Measurements from ENCODE around the gene MDFIC.

Gene MDFIC

DNA sequence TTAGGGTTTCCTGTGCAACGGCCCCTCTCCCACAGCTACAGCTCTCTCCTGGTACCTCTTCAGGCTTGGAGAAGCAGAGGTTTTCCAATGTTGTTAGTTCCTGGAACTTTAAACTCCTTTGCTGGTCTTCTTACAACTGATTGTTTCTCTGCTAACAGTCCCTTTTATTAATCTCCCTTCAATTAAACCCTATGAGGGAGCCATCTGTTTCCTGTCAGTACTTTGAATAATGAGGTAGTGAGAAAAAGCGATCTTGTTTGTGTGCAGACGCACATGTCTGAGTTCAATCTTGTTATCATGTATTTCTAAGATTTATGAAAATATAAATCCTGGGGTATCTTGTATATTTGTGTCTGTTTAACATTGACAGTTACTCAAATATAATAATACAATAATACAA is 102.4 kb downstream of the MDFIC start:
- Histone ChIP-seq H3K9me3 (ENCODE audit: control insufficient read depth in 2 of 2, low read length in 2 of 2) (no peaks in the 10 kb centered on the region), H3K27me3 (ENCODE audit: control insufficient read depth in 2 of 2, insufficient read depth in 2 of 2, low read length in 2 of 2) (no peaks in the 10 kb centered on the region), H3K27ac (ENCODE audit: low read depth in 2 of 2, low read length in 2 of 2) (no peak overlapping the region), H3K4me1 (ENCODE audit: control insufficient read depth in 2 of 2, insufficient read depth in 2 of 2, low read length in 2 of 2) (no peaks in the 10 kb centered on the region), H3K36me3 (ENCODE audit: control insufficient read depth in 2 of 2, insufficient read depth in 2 of 2, low read length in 2 of 2) (no peaks in the 10 kb centered on the region), H3K9ac (ENCODE audit: low read depth in 1 of 2, low read length in 2 of 2) (no peak overlapping the region), H3K4me3 (ENCODE audit: low read length in 2 of 2) (no peak overlapping the region)

GRCh38 chr7:115032715-115033703 is 111.1 kb downstream of the MDFIC start:
- Histone ChIP-seq H3K4me1 (ENCODE audit: control insufficient read depth in 2 of 2, insufficient read depth in 2 of 2, low read length in 2 of 2) (no peaks in the 10 kb centered on the region), H3K36me3 (ENCODE audit: control insufficient read depth in 2 of 2, insufficient read depth in 2 of 2, low read length in 2 of 2) (no peaks in the 10 kb centered on the region), H3K9me3 (ENCODE audit: control insufficient read depth in 2 of 2, low read length in 2 of 2) (no peaks in the 10 kb centered on the region), H3K27me3 (ENCODE audit: control insufficient read depth in 2 of 2, insufficient read depth in 2 of 2, low read length in 2 of 2) (no peaks in the 10 kb centered on the region), H3K27ac (ENCODE audit: low read depth in 2 of 2, low read length in 2 of 2) (no peak overlapping the region), H3K9ac (ENCODE audit: low read depth in 1 of 2, low read length in 2 of 2) (no peak overlapping the region), H3K4me3 (ENCODE audit: low read length in 2 of 2) (no peak overlapping the region)

- no peaks in the 10 kb centered on the region for H3K4me1 ChIP-seq (ENCODE audit: control insufficient read depth in 2 of 2, insufficient read depth in 2 of 2, low read length in 2 of 2)
- H3K9me3 ChIP-seq (ENCODE audit: control insufficient read depth in 2 of 2, low read length in 2 of 2) = no peaks in the 10 kb centered on the region
- H3K9ac ChIP-seq (ENCODE audit: low read depth in 1 of 2, low read length in 2 of 2) = no peak overlapping the region
- H3K36me3 ChIP-seq (ENCODE audit: control insufficient read depth in 2 of 2, insufficient read depth in 2 of 2, low read length in 2 of 2) = no peaks in the 10 kb centered on the region
- no peaks in the 10 kb centered on the region for H3K27me3 ChIP-seq (ENCODE audit: control insufficient read depth in 2 of 2, insufficient read depth in 2 of 2, low read length in 2 of 2)
- H3K27ac ChIP-seq (ENCODE audit: low read depth in 2 of 2, low read length in 2 of 2) = no peak overlapping the region
- H3K4me3 ChIP-seq (ENCODE audit: low read length in 2 of 2) = no peak overlapping the region
These were observed 112.1 kb downstream of the MDFIC start for GRCh38 chr7:115033917-115034459.

DNA sequence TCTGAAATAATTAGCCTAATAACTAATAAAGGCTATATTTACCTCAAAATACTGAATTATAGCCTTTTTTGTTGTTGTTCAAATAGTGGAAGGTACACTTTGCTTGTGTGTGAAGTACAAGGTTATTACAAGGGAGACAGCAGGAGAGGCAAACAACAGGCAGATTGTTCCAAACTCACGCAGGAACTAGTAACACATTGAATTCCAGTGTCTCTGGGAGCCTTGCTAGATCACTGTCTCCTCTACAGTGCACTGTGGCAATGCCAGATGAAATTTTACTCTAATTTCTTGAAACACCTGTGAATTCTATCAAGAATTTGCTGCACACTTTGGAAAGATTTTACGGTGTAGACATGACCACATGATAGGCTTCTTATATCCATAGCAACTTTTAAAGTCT is 112.6 kb downstream of the MDFIC start:
- no peaks in the 10 kb centered on the region for H3K27me3 ChIP-seq (ENCODE audit: control insufficient read depth in 2 of 2, insufficient read depth in 2 of 2, low read length in 2 of 2)
- H3K36me3 ChIP-seq (ENCODE audit: control insufficient read depth in 2 of 2, insufficient read depth in 2 of 2, low read length in 2 of 2) = no peaks in the 10 kb centered on the region
- no peaks in the 10 kb centered on the region for H3K9me3 ChIP-seq (ENCODE audit: control insufficient read depth in 2 of 2, low read length in 2 of 2)
- H3K4me1 ChIP-seq (ENCODE audit: control insufficient read depth in 2 of 2, insufficient read depth in 2 of 2, low read length in 2 of 2) = no peaks in the 10 kb centered on the region
- H3K27ac ChIP-seq (ENCODE audit: low read depth in 2 of 2, low read length in 2 of 2) = no peak overlapping the region
- H3K4me3 ChIP-seq (ENCODE audit: low read length in 2 of 2) = no peak overlapping the region
- no peak overlapping the region for H3K9ac ChIP-seq (ENCODE audit: low read depth in 1 of 2, low read length in 2 of 2)

DNA sequence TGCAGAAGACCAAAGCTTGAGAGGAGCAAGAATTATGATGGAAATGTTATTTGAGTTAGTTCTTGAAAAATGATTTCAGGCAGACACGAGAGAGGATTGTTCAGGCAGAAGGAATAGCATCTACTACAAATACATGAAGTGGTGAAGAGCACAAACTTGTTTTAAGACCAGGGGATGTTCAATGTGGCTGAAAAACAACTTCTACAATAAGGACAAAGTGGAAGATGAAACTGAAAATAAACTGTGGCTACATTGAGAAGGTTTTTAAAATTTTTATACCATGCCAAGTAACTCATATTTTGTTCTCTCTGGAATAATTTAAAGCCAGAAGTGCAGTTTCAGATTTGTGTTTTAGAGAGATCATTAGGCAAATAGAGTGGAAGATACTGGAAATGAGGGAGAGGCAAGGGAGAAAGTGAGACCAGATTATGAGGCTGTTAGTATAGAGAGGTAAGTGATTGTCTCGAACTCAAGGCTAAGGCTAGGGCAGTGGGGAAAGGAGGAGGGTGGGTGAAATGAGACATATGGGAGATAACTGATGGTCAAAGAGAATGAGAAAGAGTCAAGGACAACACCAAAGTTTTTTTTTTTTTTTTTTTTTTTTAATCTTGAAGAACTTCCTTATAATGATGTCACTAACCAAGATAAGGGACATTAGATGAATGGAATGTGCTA is 115.4 kb downstream of the MDFIC start:
- no peaks in the 10 kb centered on the region for H3K9me3 ChIP-seq (ENCODE audit: control insufficient read depth in 2 of 2, low read length in 2 of 2)
- H3K4me1 ChIP-seq (ENCODE audit: control insufficient read depth in 2 of 2, insufficient read depth in 2 of 2, low read length in 2 of 2) = no peaks in the 10 kb centered on the region
- no peaks in the 10 kb centered on the region for H3K27me3 ChIP-seq (ENCODE audit: control insufficient read depth in 2 of 2, insufficient read depth in 2 of 2, low read length in 2 of 2)
- H3K9ac ChIP-seq (ENCODE audit: low read depth in 1 of 2, low read length in 2 of 2) = no peak overlapping the region
- H3K27ac ChIP-seq (ENCODE audit: low read depth in 2 of 2, low read length in 2 of 2) = no peak overlapping the region
- no peak overlapping the region for H3K4me3 ChIP-seq (ENCODE audit: low read length in 2 of 2)
- no peaks in the 10 kb centered on the region for H3K36me3 ChIP-seq (ENCODE audit: control insufficient read depth in 2 of 2, insufficient read depth in 2 of 2, low read length in 2 of 2)

DNA sequence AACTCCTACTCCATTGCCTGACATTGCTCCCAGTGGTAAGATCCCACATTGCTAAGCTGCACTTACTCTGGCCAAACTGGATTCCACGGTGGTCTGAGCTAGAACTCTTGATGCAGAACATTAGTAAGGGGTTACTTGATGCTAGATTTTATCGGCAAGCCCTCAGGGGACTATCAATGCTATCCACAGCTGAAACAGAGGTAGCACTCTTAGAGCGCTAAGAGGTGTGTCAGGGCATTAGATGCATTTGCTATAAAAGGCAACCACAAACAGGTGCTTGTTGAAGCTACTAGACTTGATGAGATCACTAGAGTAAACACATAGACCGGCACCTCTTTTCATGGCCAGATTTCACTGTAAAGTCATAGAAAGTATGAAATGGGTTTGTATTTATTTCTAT is 116.3 kb downstream of the MDFIC start:
- no peak overlapping the region for H3K27ac ChIP-seq (ENCODE audit: low read depth in 2 of 2, low read length in 2 of 2)
- H3K4me3 ChIP-seq (ENCODE audit: low read length in 2 of 2) = no peak overlapping the region
- H3K9me3 ChIP-seq (ENCODE audit: control insufficient read depth in 2 of 2, low read length in 2 of 2) = no peaks in the 10 kb centered on the region
- H3K27me3 ChIP-seq (ENCODE audit: control insufficient read depth in 2 of 2, insufficient read depth in 2 of 2, low read length in 2 of 2) = no peaks in the 10 kb centered on the region
- no peak overlapping the region for H3K9ac ChIP-seq (ENCODE audit: low read depth in 1 of 2, low read length in 2 of 2)
- no peaks in the 10 kb centered on the region for H3K36me3 ChIP-seq (ENCODE audit: control insufficient read depth in 2 of 2, insufficient read depth in 2 of 2, low read length in 2 of 2)
- no peaks in the 10 kb centered on the region for H3K4me1 ChIP-seq (ENCODE audit: control insufficient read depth in 2 of 2, insufficient read depth in 2 of 2, low read length in 2 of 2)

GRCh38 chr7:115040057-115040456 is 118.2 kb downstream of the MDFIC start:
- Histone ChIP-seq H3K36me3 (ENCODE audit: control insufficient read depth in 2 of 2, insufficient read depth in 2 of 2, low read length in 2 of 2) (no peaks in the 10 kb centered on the region), H3K9me3 (ENCODE audit: control insufficient read depth in 2 of 2, low read length in 2 of 2) (no peaks in the 10 kb centered on the region), H3K27me3 (ENCODE audit: control insufficient read depth in 2 of 2, insufficient read depth in 2 of 2, low read length in 2 of 2) (no peaks in the 10 kb centered on the region), H3K27ac (ENCODE audit: low read depth in 2 of 2, low read length in 2 of 2) (no peak overlapping the region), H3K9ac (ENCODE audit: low read depth in 1 of 2, low read length in 2 of 2) (no peak overlapping the region), H3K4me1 (ENCODE audit: control insufficient read depth in 2 of 2, insufficient read depth in 2 of 2, low read length in 2 of 2) (no peaks in the 10 kb centered on the region), H3K4me3 (ENCODE audit: low read length in 2 of 2) (no peak overlapping the region)

- no peak overlapping the region for H3K4me3 ChIP-seq (ENCODE audit: low read length in 2 of 2)
- no peaks in the 10 kb centered on the region for H3K9me3 ChIP-seq (ENCODE audit: control insufficient read depth in 2 of 2, low read length in 2 of 2)
- no peak overlapping the region for H3K9ac ChIP-seq (ENCODE audit: low read depth in 1 of 2, low read length in 2 of 2)
- no peaks in the 10 kb centered on the region for H3K27me3 ChIP-seq (ENCODE audit: control insufficient read depth in 2 of 2, insufficient read depth in 2 of 2, low read length in 2 of 2)
- H3K36me3 ChIP-seq (ENCODE audit: control insufficient read depth in 2 of 2, insufficient read depth in 2 of 2, low read length in 2 of 2) = no peaks in the 10 kb centered on the region
- H3K4me1 ChIP-seq (ENCODE audit: control insufficient read depth in 2 of 2, insufficient read depth in 2 of 2, low read length in 2 of 2) = no peaks in the 10 kb centered on the region
- H3K27ac ChIP-seq (ENCODE audit: low read depth in 2 of 2, low read length in 2 of 2) = no peak overlapping the region
These were observed 118.6 kb downstream of the MDFIC start for GRCh38 chr7:115040495-115040894.

GRCh38 chr7:115042596-115042995 is 120.7 kb downstream of the MDFIC start:
- Histone ChIP-seq H3K9ac (ENCODE audit: low read depth in 1 of 2, low read length in 2 of 2) (no peak overlapping the region), H3K4me1 (ENCODE audit: control insufficient read depth in 2 of 2, insufficient read depth in 2 of 2, low read length in 2 of 2) (no peaks in the 10 kb centered on the region), H3K27me3 (ENCODE audit: control insufficient read depth in 2 of 2, insufficient read depth in 2 of 2, low read length in 2 of 2) (no peaks in the 10 kb centered on the region), H3K4me3 (ENCODE audit: low read length in 2 of 2) (no peak overlapping the region), H3K27ac (ENCODE audit: low read depth in 2 of 2, low read length in 2 of 2) (no peak overlapping the region), H3K9me3 (ENCODE audit: control insufficient read depth in 2 of 2, low read length in 2 of 2) (no peaks in the 10 kb centered on the region), H3K36me3 (ENCODE audit: control insufficient read depth in 2 of 2, insufficient read depth in 2 of 2, low read length in 2 of 2) (no peaks in the 10 kb centered on the region)

DNA sequence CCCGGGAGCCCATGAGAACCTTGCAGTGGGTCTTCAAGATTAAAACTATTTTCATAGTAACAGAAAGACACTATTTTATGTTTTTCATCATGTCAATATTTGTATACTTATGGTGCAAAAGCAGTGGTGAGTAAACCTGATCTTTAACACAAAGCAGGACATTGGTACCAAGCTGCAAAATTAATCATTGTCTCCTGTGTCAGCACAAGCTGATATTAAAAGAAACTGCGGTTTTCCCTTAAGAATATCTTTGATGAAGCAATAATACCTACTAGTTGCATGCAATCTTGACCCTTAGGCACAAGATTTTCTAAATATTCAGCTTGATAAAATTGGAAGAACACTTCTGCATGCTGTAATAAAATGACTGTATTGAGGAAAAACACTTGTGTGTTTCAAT is 121.7 kb downstream of the MDFIC start:
- Histone ChIP-seq H3K4me1 (ENCODE audit: control insufficient read depth in 2 of 2, insufficient read depth in 2 of 2, low read length in 2 of 2) (no peaks in the 10 kb centered on the region), H3K4me3 (ENCODE audit: low read length in 2 of 2) (no peak overlapping the region), H3K27ac (ENCODE audit: low read depth in 2 of 2, low read length in 2 of 2) (no peak overlapping the region), H3K9me3 (ENCODE audit: control insufficient read depth in 2 of 2, low read length in 2 of 2) (no peaks in the 10 kb centered on the region), H3K27me3 (ENCODE audit: control insufficient read depth in 2 of 2, insufficient read depth in 2 of 2, low read length in 2 of 2) (no peaks in the 10 kb centered on the region), H3K36me3 (ENCODE audit: control insufficient read depth in 2 of 2, insufficient read depth in 2 of 2, low read length in 2 of 2) (no peaks in the 10 kb centered on the region), H3K9ac (ENCODE audit: low read depth in 1 of 2, low read length in 2 of 2) (no peak overlapping the region)
